ENCODE data around the gene NPM1. TPM values are rescaled to one million over a fixed set of nuclear protein-coding genes. Genes with fewer than 3 reads are reported as not detected.

The NPM1 gene
- total RNA-seq, 2 donors from 2014 or later, result 407 to 440 TPM

DNA sequence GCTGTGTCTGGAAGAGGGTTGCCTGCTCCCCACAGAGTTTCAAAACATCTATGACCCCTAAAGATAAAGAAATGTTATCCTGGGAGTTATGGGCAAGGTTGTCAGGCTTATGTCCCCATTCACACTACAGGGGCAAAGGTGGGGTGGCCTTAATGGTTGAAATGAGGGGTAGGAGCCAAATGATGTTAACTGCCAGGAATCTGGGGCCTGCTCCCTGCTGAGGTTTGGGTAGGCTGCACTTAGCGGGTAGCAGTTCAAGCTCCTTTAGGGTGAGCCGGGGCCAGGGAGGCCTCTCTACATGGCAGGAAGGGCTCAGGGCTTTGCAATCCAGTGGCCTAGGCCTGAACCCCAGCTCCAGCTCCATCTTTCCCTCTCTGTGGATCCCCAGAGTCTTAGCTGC is 34.8 kb downstream of the NPM1 start:
- DNase-seq (no peak), ATAC-seq (no peak)
- intact Hi-C loops (cut with DNase I, micrococcal nuclease), result no loop called here

DNA sequence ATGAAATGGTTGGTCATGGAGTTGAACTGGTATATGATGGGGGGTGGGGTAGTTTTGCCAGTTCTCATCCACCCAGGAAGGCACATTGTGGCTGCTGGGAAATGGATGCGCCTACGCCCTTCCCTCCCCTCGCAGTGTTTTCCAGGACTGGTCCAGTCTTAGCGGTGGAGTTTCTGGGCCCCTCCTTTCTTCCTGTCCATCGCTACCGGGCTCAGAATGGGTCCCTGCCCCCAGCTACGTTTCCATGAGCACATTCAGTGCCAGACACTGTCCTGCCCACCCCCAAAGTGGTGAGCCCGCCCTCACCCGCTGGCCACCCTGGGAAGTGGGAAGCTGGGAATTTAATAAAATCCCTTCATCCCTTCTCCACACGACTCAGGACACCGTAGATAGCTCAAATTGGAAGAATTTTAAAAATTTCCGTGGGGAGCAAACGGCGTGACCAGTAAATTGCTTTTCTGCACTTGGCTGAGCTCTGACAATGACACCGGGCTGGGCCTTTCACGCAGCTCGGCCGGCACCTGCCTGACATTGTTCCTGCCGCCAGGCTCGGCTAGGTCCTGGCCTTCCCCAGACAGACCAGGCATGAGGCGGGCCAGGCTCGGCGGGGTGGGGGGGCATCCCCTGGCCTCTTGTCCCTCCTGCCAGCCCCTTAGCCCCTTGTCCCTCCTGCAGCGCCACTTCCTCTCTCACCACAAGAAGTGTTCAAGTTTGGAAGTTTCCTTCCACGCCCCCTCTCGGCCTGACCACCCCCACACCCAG is 35.4 kb downstream of the NPM1 start:
- intact Hi-C loops (cut with DNase I, micrococcal nuclease), result no loop called here
- no peak for DNase-seq
- no peak for ATAC-seq

DNA sequence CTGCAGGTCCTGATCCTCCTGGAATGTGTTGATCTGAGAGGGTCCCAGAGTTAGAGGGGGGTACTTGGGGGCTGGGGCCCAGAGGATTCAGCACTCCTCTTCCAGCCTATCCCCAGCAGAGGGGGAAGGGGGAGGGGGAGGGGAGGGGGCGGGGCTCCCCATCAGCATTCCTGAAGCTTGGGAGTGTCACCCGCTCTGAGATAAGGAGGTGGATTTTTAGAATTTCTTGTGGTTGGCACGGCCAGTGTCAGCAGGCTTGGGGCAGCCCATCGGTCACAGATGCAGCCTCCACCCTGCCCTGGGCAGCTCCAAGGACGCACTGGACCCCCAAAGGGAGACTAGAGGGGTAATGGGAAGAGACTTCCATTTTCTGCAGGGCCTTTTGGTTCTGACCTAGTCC is 37.1 kb downstream of the NPM1 start:
- intact Hi-C loops (cut with DNase I, micrococcal nuclease), result no loop called here
- no peak for DNase-seq
- no peak for ATAC-seq

DNA sequence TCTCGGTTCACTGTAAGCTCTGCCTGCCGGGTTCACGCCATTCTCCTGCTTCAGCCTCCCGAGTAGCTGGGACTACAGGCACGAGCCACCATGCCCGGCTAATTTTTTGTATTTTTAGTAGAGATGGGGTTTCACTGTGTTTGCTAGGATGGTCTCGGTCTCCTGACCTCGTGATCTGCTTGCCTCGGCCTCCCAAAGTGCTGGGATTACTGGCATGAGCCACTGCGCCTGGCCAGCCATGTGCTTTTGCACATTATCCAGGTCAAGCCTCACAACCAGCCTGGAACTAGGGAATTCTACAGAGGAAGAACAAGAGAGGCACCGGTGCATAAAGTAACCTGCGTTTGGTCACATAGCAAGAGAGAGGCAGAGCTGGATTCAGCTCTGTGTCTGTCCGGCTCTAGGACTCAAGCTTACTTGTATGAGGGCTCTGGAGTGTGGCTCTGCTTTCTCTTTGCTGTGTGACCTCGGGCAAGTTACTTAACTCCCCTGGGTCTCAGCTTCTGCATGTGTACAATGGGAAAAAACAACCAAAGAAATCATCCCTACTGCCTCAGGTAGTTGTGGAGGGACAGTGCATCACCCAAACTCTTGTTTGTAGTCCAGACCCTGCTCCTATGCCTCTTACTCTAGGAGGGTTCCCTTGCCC is 38.1 kb downstream of the NPM1 start:
- intact Hi-C loops (cut with DNase I, micrococcal nuclease), result no loop called here
- DNase-seq, result no peak
- no peak for ATAC-seq

DNA sequence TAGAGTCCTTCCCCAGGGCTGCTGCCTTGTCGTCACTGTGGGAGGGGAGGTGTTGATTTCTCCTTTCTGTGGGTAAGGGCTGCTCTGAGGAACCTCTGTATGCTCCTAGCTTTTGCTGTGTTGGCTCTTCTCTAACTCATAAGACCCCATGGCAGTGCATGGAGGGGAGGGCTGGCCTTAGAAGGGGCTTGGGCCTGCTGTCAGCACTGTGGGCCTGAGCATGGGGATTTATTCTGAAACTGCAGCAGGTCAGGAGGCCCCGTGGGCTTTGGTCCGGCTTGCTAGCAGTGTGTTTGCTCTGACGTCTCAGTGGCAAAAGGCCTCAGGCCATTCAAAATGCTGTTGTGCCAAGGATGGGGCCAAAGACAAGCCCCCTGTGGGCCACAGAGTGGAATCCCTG is 38.6 kb downstream of the NPM1 start:
- DNase-seq (no peak), ATAC-seq (no peak)
- intact Hi-C loops (cut with DNase I, micrococcal nuclease), result no loop called here

DNA sequence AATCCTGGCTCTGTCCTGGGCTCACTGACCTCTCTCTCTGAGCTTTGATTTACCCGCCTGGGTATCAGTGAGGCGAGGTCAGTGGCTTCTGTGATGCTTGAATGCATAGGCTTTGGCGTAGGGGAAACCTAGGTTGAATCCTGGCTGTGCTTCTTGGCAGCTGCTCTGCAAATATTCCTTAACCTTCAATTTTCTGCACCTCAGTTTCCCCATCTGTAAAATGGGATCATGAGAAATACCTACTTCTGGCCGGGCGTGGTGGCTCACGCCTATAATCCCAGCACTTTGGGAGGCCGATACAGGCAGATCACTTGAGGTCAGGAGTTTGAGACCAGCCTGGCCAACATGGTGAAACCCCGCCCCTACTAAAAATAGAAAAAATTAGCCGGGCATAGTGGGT is 39.0 kb downstream of the NPM1 start:
- intact Hi-C loops (cut with DNase I, micrococcal nuclease), result no loop called here
- ATAC-seq, result no peak
- DNase-seq, result no peak

DNA sequence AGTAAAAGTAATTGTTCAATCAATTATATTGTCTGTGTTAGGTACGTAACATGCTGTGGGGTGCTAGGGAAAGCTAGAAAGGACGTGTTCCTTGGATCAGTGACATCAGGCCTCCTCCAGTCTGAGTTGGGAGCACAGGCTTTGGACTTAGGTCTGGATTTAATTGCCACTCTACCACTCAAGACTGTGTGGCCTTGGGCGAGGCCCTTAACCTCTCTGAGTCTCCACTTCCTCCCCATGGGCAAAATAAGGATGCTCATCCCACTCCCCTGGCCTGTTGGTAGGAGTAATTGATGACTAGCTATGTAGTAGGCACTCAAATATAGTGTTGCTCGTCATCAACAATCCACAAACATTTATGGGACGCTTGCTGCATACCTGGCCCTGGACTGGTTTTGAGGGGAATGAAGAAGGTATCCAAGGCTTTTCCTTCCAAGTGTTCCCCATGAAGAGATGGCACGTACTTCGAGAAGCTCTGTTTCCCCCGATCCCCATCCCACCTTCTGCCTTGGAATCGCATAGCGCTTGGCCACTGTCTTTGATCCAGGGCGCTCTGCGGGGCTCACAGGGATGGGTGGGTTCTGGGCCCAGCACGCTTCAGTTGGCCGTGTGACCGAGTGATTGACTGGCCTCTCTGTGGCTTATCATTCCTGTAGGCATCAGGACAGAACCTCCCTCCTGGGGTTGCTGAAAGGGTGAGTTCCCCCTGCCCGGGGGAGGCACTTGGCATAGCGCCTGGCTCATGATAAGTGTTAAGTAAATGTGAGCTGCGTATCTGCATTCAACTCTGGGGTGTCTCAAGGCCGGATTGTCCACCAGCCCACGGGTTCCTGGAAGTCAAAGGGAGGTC is 39.9 kb downstream of the NPM1 start:
- ATAC-seq (no peak), DNase-seq (no peak)
- intact Hi-C loops (cut with DNase I, micrococcal nuclease), result no loop called here

DNA sequence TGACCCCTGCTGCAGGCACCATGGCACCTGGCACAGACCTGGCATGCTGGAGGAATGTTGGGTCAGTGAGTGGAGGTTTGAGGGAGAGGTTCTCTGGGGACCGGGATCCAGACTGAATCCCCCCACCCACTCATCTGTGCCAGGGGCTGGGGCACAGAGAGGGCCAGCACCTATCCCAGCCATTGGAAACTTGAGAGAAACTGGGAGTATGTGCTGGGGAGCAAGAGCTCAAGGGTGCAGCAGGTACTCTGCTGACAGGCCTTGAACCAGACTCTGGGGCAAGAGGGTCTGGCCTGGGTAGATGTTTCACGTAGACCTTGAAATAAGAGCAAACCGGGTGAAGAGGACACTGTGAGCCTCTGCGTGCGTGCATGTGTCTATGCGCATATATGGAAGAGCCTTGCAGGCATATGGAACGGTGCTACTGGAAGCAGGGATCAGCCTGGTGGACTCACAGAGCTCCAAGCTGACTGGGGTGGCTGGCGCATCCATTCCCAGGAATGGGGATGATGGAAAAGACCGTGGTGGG is 40.6 kb downstream of the NPM1 start:
- DNase-seq (no peak), ATAC-seq (no peak)
- intact Hi-C loops (cut with DNase I, micrococcal nuclease), result no loop called here

DNA sequence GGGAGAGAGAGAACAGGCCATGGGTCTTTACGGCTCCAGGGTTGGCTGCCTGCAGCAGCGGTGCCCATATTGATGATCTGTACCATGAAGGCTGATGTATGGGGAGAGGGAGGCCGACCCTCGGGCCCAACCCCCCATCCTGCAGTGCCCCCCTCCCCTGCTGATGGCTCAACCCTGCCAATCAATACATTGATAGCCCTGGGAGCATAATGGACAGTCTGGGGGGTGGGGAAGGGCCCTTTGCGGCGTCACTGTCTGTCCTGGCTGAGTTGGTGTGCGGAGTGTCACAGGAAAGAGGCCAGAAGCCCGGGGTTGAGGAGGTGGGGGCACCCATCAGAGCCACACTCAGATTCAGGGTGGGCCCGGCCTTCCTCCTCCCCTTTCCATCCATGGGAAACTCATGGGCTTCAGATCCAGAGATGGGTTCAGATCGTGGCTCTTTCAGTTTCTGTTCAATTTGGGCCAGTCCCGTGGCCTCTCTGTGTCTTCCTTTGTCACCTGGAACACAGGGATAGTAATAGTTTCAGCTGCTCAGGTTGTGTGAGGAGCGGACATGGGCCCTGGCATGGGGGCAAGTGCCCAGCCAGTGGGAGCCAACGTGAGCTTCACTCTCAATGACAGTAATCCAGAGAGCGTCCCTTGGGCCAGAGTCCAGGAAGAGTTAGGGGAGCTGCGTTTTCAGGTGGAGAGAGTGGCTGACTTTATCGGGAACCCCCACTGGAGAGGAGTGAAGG is 41.3 kb downstream of the NPM1 start:
- DNase-seq (no peak), ATAC-seq (no peak)
- intact Hi-C loops (cut with DNase I, micrococcal nuclease), result no loop called here

DNA sequence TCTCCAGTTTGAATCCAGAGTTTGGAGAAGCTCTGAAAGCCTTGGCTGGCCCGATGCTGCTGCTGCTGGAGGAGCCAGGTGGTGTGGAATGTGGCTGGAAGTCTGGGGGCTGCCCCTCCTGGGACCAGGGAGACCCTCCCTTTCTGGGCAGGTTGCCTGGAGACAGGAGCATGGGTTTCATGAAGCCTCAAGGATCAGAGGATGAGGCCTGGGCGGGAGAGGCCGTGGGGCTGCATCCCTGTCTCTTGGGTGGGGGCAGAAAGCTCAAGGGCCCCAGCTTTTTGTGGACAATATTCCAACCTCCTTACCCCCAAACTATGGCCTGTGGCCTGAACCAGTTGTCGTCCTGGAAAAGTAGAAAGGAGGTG is 41.9 kb downstream of the NPM1 start:
- intact Hi-C loops (cut with DNase I, micrococcal nuclease), result no loop called here
- DNase-seq, result no peak
- no peak for ATAC-seq

DNA sequence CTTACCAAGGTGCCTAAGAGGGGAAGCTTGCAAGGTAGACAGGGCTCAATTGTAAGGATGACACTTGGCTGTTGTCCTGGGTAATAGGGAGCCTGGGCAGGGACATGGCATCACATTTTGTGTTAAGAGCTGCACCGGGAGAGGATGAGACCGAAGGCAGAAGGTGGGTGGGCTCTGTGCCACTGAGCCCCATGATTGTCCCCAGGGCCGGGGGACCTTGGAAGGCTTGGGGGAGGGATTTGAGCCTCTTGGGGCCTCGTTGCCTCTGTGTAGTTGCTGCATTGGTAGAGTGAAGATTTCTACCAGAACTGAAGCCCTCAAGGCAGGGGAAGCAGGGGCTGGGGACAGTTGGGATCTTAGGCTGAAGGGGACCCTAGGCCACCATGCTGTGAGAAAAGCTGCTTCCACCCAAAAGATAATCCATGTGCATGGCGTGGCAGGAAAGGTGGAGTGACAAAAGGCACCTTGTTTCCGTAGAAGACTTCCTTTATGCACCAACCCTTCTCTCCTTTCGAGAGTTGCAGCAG is 43.7 kb downstream of the NPM1 start:
- no peak for ATAC-seq
- DNase-seq, result no peak
- intact Hi-C loops (cut with DNase I, micrococcal nuclease), result no loop called here

DNA sequence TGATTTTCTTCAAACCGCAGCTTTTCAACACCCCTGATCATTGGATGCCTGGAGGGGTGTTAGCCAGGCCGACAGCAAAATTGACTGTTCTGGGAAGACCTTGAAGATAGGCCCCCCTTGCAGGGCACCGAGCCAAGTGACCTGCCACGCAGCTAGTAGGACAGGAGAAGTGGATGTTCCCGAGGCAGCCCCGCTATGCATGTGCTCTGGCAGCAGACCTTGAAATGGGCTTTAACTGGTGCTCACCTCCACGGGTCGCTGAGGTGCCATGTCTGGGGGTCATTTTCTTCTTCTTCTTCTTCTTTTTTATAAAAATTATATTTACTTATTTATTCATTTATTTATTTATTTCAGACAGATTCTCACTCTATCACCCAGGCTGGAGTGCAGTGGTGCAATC is 44.4 kb downstream of the NPM1 start:
- intact Hi-C loops (cut with DNase I, micrococcal nuclease), result no loop called here
- no peak for ATAC-seq
- DNase-seq, result no peak

DNA sequence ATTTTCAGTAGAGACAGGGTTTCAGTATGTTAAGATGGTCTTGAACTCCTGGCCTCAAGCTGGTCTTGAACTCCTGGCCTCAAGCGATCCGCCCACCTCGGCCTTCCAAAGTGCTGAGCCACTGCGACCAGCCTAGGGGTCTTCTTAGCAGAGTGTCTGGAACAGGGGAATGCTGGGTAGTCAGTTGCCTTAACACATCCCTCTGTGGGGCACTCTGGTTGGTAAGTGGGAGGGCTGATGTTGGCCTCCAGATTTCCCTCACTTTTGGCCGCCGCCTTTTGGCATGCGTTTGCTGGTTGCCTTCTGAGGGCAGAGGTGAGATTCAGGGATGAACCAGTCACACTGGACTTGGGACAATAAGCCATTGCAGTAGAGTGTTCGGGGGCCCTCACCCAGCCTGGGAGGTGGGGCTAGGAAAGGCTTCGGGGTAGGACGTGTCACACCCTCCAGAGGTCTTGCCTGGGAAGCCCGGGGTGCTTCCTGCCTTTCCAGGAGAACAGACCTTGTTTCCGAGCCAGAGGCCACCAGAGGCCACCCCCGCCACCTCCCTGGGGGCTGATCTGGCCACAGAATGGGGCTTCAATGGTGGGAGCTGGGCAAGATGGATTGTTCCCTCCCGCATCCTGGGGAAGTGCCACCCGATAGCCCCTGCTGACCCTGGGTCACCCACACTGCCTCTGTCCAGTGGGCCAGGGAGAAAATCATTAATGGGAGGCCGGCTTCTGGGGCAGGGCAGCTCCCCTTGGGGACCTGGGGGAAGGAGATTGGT is 45.1 kb downstream of the NPM1 start:
- intact Hi-C loops (cut with DNase I, micrococcal nuclease), result no loop called here
- no peak for ATAC-seq
- no peak for DNase-seq

DNA sequence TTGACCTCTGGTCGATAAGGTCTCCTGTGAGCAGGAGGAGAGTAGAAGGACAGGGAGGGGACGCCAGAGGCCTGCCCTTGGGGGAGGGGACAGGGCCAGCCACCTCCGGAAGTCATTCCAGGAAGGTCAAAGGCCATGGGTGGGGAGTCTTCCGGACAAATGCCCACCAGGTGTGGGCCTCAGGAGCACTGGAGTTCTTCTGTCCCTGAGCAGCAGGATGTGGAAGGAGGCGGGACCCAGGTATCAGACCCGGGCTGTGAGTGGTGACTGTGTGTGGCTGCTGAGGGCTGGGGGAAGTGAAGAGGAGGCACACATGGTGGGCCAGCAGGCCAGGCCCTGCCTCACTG is 45.7 kb downstream of the NPM1 start:
- ATAC-seq, result no peak
- intact Hi-C loops (cut with DNase I, micrococcal nuclease), result no loop called here
- no peak for DNase-seq

DNA sequence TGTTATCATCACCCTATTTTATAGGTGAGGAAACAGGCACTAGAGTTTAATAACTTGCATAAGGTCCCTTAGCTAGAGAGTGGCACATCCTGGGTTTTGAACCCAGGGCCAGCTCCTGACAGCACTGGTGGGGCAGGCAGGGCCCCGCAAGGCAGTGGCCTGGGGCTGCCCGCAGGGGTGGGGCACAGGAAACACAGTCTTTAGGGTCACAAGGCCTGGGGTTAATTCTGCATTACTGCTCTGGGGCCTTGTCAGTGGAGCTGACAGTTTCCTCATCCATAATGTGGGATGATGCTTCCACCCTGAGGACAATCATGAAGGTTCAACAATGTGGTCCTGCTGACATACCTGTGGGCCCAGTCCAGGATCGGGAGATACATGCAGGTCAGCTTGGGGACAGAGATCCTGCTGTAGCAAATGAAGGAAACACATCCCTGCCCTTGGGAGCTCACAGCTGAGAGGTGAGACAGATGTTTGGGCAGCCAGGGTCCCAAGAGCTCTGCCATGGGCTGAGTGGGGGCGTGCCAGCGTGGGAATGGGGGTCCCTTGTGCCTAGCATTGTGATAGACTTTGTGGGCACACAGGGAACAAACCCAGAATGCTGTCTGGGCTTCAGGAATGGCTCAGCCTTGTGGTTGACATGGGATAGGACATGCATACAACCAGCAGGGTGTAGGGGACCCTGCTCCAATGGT is 46.5 kb downstream of the NPM1 start:
- DNase-seq (no peak), ATAC-seq (no peak)
- intact Hi-C loops (cut with DNase I, micrococcal nuclease), result no loop called here

DNA sequence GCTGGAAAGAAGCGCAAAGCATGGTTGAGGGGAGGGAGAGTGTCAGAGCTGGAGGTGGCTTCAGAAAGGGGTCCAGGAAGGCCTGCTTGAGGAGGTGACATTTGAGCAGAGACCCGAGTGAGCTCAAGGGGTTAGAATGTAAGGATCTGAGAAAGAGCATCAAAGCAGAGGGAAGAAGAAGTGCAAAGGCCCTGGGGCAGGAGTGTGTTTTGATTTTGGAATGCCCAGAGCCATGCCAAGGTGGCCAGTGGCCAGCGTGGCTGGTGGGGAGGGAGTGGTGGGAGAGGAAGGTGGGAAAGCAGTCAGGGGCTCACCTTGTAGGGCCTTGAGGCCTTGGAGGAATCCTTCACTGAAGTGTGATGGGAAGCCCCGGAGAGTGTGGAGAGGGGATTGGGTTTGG is 47.2 kb downstream of the NPM1 start:
- DNase-seq, result no peak
- no peak for ATAC-seq
- intact Hi-C loops (cut with DNase I, micrococcal nuclease), result no loop called here

DNA sequence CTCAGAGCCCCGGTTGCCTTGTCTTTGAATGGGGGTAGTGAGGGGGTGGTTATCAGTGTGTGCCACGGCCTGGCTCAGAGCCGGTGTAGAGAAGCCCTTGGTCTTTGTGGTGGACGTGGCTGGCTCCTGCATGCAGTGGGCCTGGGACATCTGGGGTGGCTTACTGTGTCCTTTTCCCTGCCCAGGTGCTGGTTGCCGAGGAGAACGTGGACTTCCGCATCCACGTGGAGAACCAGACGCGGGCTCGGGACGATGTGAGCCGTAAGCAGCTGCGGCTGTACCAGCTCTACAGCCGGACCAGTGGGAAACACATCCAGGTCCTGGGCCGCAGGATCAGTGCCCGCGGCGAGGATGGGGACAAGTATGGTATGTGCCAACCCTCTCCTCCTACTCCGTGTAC is 48.3 kb downstream of the NPM1 start:
- DNase-seq (no peak), ATAC-seq (no peak)
- intact Hi-C loops (cut with DNase I, micrococcal nuclease), result no loop called here

DNA sequence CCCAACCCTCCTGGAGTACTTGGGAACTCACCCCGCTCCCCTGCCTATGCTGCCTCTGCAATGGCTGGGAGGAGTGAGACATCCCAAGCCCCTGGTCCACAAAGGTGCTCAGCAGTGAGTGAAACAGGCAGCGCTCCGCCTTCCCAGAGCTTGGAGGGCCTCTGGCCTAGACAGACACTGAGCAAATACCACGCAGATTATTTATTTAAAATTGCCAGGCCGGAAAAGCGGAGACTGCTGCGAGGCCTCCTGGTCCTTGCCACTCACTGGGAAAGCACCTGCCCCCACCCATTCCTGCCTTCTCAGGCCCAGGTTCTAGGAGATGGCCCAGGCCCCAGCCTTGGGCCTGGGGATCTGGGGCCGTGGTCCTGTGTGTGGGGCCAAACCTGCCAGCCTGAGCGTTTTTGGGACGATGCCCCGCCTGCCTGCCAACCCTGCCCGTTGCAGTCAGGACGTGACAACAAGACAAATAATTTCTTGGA is 49.2 kb downstream of the NPM1 start:
- ATAC-seq (no peak), DNase-seq (no peak)
- intact Hi-C loops (cut with DNase I, micrococcal nuclease), result no loop called here
